Esophagus mucosa (tissue), 1 donor: ENCODE results near the gene BICC1. TPM values are rescaled to one million over a fixed set of nuclear protein-coding genes. Genes with fewer than 3 reads are reported as not detected.
A peak's percentile ranks its signal among the peaks of the same experiment; 100 is the strongest.

Experiments used
- ATAC-seq: fragments of 200-7000 bp; cut with Tn5 transposase; one replicate; pipeline ENCODE4 v1.9.1; 2020
- total RNA-seq: library from RNA; stranded (reverse); gene quantifications from one replicate; pipeline ENCODE4 v1.2.4, GENCODE V29; 2023
- donor health status: DM: yes; HTN: yes; CAD: no.

The BICC1 gene
- total RNA-seq, 1 donor from 2014 or later, result 0.32 TPM

DNA sequence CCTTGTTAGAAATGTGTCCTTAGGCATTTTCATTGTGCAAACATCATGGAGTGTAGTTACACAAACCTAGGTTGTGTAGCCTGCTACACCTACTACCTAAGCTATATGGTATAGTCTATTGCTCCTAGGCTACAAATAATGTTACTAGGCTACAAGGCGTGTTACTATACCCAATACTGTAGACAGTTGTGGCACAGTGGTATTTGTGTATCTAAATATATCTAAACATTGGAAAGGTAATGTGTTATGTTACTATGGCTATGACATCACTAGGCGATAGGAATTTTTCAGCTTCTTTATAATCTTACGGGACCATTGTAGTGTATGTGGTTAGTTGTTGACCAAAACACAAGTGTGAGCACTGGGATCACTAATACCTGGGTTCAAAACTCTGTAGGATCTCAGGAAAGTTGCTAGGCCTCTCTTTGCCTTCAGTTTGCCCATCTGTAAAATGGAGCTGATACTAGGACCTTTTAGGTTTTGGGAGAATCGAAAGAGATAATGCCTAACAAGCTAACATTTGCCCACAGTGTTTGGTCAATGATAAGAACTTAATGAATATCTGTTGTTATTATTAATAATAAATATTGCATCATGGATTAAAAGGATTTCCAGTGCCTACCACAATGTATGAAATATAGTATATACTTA lies 2.7 kb downstream of the BICC1 start:
- no peak for ATAC-seq

- no peak for ATAC-seq
These were observed 3.4 kb downstream of the BICC1 start for GRCh38 chr10:58516119-58516518.

- no peak for ATAC-seq
These were observed 4.0 kb downstream of the BICC1 start for GRCh38 chr10:58516671-58517070.

- ATAC-seq, result no peak
These were observed 4.4 kb downstream of the BICC1 start for GRCh38 chr10:58517081-58517480.

- no peak for ATAC-seq
These were observed 5.1 kb downstream of the BICC1 start for GRCh38 chr10:58517491-58518355.

- no peak for ATAC-seq
These were observed 6.1 kb downstream of the BICC1 start for GRCh38 chr10:58518775-58519174.

DNA sequence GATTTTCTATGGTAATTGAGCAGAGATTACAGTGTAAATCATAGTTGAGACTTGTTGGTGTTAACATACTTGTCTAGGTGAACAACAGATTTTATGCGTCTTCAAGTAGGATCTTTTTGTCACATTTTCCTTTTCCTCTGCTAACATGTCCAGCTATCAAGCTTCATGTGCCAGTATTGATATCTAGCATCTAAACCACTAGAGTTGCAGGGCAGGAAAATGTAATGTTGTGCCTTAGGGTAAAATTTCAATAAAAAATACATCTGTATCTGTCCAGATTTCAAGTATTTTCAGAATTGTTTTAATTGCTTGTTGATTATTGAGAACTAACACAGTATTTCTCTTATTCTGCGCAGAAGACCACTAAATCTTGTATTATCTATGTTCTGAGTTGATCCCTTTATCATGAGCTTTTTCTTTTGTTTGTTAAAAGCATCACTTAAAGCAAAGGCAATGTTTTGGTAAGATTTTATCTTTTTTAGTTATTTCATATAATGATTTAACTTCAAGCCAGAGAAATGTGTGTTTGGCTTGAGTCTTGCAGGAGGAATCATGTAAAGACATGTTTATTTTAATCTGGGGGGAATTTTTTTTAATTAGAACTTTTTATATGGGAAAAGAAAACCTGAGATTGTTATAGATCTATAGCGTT lies 16.5 kb downstream of the BICC1 start:
- no peak for ATAC-seq

DNA sequence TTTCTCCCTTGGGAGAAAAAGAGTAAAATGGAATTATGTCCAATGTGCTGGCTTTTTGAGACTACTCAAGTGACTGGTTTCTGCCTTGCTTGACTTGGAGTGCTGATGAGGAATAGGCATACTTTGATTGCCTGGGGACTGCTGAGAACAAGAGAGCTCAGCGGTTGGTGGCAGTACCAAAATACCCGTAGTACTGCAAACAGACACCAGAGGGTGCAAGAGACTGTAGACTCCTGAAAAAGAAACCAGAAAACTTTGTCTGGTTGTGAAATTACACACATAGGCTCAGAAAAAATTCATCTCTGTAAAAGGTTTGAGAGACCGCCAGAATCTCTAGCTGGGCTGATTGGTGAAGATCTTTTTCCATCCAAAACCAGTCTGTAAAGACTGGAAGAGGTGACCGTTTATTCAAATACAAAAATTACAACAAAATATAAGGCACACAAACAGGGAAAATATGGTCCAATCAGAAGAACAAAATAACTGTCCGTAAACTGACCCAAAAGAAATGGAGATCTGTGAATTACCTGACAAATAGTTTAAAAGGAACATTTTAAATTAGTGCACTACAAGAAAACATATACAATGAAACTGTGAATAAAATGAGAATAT lies 18.5 kb downstream of the BICC1 start:
- ATAC-seq, result peak; percentile 68

- no peak for ATAC-seq
These were observed 22.6 kb downstream of the BICC1 start for GRCh38 chr10:58535311-58535710.

DNA sequence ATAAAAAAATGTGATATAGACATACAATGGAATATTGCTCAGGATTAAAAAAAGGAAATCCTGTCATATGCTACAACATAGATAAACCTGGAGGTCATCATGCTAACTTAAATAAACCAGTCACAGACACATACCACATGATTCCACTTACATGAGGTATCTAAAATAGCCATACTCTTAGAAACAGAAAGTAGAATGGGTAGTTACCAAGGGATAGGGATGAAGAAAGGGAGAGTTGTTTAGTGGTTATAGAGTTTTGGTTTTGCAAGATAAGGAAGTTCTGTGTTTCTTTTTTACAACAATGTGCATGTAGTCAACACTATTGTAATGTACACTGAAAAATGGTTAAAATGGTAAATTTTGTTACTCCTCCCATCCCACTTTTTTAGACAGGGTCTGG lies 30.5 kb downstream of the BICC1 start:
- ATAC-seq, result no peak

- ATAC-seq, result no peak
These were observed 31.5 kb downstream of the BICC1 start for GRCh38 chr10:58544135-58544534.

GRCh38 chr10:58545427-58545826 lies 32.8 kb downstream of the BICC1 start:
- ATAC-seq, result no peak

DNA sequence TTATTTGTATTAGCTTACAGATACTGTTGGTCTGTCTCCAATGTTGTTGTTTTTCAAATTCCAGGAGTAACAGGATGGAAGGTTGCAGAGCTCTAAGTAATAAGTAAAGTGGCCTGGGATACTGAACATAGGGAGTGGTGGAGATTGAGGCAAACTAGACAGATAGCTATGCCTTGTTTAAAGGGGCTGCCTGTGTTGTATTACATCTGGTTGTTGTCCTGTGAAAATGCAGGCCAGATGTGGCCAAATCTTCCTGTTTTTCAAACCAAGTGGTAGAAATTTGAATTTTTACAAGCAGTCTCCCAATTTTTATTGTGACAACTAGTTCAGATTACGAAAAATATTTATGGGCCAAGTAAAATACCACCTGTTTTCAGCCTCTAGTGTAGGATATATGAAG lies 33.5 kb downstream of the BICC1 start:
- ATAC-seq, result no peak

DNA sequence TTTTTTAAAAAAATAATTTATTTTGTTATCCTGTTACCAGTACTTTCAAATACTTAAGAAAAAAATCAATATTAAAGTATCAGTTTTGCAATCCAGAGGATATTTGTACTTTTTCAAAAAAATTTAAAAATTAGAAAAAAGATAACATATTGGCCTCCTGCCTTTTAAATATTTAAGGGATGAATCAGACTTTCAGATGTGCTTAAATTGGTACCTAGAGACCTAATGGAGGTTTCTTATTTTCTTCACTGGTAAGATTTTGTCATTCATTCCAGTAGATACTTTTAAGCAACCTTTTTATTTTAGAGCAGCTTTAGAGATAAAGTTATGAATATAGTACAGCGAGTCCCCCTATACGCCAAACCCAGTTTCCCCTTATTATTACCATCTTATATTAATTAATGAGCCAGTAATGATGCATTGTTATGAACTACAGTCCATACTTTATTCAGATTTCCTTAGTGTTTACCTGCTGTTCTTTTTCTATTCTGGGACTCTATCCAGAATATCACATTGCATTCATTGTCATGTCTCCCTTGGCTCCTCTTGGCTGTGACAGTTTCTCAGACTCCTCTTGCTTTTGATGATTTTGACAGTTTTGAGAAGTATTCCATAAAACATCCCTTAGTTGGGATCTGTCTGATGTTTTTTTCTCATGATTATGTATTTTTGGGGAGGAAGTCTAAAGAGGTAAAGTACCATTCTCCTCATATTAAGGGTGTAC lies 34.2 kb downstream of the BICC1 start:
- no peak for ATAC-seq

DNA sequence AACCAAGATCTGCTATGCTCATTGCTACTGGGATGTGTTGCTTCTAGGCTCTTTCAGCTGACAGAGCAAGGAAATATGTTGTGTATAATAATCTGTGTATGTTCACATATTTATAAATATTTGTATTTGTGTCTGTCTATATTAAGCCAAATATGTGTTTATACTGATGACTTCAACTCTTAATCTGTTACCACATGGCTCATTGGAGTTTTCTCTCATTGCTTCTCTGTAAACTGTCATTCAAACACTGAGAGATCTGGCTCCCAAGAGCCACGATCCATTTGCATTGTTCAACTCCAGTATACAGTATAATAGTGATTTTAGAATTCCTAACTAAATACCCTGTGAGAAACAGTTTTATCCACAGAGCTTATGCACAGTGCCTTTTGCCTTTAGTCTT lies 35.3 kb downstream of the BICC1 start:
- ATAC-seq, result no peak

DNA sequence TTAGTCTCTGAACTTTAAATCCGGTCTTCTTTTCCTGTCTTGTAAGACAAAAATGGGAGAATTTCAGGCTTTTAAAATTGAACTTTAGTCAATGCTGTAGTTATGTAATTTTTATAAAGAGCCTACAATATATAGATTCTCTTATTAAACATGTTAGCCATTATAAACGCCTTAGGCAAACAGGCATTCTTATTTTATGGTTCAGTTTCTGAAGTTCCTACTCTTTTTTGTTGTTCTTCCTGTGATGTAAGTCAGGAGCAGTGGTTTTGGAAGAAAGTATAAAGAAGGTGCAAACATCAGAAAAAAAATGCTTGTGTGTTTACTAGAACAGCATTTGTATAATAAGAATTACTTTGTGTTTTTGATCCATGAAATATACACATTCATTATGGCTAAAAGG lies 41.6 kb downstream of the BICC1 start:
- ATAC-seq, result no peak

GRCh38 chr10:58555170-58555929 lies 42.7 kb downstream of the BICC1 start:
- ATAC-seq, result no peak

GRCh38 chr10:58555930-58556311 lies 43.2 kb downstream of the BICC1 start:
- ATAC-seq, result no peak

DNA sequence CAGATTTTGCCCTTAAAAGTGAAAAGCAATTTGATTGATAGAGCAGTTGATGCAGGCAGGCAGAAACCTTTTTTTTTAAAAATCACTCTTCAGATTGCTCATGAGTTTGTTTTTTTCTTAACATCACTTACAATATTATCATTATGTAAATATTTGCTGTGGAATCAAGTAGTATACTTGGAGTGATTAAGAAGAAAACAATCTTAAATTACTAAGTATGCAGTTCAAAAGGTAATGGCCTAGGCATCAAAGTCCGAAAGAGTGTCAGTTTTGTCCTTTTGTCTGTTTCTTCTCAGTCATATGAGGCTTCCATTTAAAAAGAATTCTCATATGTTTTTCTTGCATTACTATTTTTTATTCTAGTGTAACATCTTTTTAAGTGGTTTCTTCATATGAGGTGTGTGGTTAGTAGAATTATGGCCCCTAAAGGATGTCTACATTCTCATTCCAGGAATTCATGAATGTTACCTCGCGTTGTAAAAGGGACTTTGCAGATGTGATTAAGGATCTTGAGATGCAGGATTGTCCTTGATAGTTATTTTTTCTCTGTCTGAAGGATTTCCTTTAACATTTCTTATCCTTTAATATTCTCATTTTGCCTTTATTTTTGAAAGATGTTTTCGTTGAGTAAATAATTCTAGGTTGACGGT lies 44.0 kb downstream of the BICC1 start:
- ATAC-seq, result no peak

GRCh38 chr10:58557714-58558113 lies 45.0 kb downstream of the BICC1 start:
- no peak for ATAC-seq

DNA sequence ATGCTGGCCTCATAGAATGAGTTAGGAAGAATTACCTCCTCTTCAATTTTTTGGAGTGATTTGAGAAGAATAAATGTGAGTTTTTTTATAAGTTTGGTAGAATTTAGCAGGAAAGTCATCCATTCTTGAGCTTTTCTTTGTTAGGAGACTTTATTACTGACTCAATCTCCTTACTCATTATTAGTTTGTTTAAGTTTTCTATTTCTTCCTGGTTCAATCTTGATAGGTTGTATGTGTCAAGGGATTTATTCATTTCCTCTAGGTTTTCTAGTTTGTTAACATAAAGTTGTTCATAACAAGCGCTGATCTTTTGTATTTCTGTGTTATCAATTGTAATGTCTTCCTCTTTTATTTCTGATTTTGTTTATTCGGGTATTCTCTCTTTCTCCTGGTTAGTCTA lies 47.4 kb downstream of the BICC1 start:
- no peak for ATAC-seq
